HG03442 (cell line): ENCODE data around the gene DSCAM.
"Not testable (repeated sequence)": the region's sequence is repeated elsewhere in the genome, so short reads cannot be mapped to it uniquely, and the experiment has no call there.

Experiments
- ATAC-seq: cut with Tn5 transposase; IDR thresholded peaks from one replicate; pipeline ENCODE4 v1.9.1; 2021; ENCODE audit warnings: mild to moderate bottlenecking, moderate library complexity; ENCODE audit not compliant: unreplicated experiment

Gene DSCAM, protein sequence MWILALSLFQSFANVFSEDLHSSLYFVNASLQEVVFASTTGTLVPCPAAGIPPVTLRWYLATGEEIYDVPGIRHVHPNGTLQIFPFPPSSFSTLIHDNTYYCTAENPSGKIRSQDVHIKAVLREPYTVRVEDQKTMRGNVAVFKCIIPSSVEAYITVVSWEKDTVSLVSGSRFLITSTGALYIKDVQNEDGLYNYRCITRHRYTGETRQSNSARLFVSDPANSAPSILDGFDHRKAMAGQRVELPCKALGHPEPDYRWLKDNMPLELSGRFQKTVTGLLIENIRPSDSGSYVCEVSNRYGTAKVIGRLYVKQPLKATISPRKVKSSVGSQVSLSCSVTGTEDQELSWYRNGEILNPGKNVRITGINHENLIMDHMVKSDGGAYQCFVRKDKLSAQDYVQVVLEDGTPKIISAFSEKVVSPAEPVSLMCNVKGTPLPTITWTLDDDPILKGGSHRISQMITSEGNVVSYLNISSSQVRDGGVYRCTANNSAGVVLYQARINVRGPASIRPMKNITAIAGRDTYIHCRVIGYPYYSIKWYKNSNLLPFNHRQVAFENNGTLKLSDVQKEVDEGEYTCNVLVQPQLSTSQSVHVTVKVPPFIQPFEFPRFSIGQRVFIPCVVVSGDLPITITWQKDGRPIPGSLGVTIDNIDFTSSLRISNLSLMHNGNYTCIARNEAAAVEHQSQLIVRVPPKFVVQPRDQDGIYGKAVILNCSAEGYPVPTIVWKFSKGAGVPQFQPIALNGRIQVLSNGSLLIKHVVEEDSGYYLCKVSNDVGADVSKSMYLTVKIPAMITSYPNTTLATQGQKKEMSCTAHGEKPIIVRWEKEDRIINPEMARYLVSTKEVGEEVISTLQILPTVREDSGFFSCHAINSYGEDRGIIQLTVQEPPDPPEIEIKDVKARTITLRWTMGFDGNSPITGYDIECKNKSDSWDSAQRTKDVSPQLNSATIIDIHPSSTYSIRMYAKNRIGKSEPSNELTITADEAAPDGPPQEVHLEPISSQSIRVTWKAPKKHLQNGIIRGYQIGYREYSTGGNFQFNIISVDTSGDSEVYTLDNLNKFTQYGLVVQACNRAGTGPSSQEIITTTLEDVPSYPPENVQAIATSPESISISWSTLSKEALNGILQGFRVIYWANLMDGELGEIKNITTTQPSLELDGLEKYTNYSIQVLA (N-terminal part only)

DNA sequence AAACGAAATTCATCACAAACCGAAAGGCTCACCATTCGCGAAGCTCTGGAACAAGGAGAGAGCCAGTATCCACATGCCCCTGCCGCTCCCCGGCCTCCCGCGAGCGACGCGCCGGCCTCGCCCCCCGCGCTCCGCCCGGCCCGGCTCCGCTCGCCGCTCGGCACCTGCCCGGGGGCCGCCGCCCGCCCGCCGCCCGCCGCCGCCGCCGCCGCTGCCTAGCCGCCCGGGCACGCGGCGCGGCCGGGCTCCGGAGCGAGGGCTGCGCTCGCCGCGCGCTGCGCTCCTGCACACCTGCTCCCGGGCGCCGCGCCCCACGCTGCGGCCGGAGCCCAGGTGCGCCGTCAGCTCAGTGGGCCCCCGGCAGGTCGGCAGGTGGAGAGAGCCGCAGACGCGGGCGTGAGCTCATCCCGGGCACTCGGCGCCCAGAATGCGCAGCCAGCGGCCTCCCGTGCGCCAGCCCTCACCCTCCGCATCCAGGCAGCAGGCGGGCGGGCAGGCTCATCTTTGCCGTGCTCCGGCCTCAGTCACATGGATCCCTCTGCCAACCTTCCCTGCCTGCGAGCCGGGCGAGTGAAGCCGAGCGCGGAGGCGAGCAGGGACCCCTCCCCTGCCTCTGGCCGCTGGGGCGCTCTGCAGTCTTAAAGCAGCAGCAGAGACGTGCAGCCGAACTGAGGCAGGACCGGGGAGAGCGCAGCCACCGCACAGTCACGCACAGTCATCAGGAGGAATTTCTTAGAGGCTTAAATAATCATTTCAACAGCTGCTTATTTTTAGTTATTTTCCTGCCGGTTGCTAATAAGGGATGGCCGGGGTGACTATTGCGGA is at the start of gene DSCAM:
DSCAM (minus strand) TSS at position 572 of the 825 bp plus-strand sequence; CDS start at position 75, 497 bp downstream.
- ATAC-seq = no peak

DNA sequence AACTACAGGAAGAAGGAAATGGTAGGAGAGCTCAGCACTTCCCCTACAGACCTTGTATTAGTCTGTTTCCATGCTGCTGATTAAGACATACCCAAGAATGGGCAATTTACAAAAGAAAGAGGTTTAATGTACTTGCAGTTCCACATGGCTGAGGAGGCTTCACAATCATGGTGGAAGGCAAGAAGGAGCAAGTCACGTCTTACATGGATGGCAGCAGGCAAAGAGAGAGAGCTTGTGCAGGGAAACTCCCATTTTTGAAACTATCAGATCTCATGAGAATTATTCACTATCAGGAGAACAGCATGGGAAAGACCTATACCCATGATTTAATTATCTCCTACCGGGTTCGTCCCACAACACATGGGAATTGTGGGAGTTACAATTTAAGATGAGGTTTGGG is 48.7 kb upstream of the DSCAM start:
- not testable (repeated sequence) for ATAC-seq

DNA sequence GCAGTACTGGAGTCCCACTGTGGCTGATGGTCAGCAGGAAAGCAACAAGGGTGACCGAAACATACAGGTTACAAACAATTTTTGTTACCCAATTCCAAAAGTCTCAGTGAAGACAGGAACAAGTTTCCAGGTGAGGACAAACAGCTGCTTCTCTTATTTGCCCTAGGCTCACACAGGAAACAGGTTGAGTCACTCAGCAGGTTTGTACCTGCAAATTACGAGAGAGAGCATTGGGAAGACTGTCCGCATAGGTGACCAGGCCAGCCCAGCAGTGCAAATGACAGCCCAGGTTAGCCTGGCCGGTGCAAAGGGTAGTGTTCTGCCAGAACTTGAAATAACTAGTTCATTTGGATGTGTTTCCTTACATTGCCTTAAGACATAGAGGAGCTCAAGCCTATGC is 40.0 kb upstream of the DSCAM start:
- no peak for ATAC-seq

DNA sequence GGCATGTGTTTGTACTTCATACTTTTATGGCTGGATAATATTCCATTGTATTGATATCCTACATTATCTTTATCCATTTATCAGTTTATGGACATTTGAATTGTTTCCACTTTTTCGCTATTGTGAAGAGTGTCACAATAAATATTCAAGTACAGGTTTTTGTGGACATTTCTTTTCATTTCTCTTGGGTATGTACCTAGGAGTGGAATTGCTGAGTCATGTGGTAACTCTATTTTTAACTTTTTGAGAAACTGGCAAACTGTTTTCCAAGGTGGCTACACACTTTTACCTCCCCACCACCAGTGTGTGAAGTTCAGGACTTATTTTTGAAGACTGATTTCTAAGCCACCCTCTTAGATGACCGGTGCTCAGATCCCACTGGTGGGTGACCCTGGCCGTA is 39.0 kb upstream of the DSCAM start:
- no peak for ATAC-seq

DNA sequence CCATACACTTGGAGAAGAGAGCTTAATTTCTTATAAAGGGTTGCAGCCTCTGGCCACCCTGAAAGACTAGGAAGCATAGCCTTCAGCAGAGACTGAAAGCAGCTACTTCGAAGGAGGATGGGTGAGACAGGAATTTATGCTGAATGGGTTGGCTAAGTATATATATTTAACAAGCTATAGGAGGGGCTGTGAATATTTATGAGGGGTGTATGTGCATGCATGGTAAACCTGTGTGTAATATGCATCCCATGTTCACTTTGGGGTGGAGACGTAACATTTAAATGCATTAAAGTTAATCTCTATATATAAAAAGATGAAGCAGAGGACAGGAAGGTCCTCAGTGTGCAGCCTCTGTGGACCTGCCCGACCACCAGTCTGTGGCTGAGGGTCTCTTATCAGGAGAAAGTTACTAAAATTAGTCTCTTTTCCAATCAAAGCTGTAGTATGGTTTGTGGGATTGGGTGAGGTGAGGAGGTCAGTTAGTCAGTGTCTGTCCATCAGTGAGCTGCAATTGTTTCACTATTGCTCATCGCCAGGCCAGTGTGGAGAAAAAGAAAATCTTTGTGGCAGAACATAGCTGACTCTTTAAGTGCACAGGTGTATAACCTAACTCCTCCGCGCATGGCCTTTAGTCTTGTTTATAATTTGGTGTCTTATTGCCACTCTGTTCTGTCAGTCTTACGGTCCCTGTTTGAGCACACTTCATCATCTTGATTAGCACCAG is 35.4 kb upstream of the DSCAM start:
- ATAC-seq = no peak

DNA sequence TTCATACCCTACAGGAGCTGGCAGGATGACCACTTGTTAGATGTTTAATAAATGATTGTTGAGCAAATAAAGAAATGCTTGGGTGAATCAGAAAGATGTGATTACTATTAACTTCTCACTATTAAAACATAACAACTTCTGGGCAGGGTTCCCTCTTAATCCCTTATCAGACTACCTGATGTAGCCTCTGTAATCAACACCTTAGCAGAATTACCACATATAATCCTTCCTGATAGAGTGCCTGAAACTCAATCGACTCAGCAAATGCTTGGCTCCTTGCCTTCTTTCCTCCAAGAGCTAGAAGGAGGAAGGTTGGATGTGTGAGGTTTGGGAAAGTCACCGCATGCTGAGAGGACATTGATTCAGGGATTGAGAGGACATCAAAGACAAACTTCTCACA is 34.8 kb upstream of the DSCAM start:
- ATAC-seq = no peak

DNA sequence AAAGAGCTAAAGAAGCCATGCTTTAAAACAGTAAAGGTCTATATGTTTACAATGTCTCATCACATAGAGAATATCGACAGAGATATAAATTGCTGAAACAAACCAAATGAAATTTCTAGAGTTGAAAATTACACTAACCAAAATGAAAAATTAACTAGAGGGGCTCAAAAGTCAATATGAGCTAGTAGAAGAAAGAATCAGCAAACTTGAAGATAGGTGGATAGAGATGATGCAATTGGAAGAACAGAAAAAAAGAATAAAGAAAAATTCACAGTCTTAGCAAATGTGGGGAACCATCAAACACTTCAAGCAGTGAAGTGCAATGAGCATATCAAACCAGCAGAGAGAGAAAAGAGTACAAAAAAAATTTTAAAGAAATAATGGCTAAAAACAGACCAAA is 24.1 kb upstream of the DSCAM start:
- ATAC-seq = no peak

DNA sequence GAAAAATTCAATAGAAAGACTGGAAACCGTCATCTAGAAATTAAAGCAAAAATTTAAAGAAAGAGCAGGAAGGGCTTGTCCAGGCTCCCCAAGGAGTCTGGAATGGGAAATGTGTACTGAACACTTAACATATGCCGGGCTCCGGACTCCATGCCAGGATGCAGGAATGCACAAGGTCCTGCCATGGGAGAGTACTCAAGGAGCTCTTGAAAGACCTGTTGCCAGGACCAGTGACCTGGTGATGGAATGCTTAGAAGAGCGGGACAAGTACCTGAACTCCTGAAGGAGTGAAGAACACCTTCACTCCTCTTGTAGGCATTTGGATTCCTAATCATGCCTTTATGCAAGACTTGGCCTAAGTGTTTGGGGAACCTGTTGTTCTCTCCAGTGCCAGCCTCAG is 16.9 kb upstream of the DSCAM start:
- no peak for ATAC-seq

DNA sequence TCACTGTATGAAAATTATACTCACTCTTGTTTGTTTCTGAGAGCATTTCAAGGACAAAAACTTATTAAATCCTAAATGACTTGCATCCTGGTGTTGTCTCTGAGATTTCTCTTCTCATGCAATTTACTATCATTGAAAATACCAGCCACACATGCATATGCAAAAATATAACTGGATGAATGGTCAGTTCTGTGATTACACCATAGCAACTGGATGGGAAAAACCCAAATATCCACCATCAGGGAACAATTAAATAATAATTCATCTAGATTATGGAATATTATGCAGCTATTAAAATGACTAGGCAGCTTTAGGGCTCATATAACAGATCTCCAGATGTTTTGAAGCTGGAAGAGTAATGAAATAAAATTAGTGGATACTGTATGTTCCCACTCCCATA is 11.6 kb upstream of the DSCAM start:
- no peak for ATAC-seq

DNA sequence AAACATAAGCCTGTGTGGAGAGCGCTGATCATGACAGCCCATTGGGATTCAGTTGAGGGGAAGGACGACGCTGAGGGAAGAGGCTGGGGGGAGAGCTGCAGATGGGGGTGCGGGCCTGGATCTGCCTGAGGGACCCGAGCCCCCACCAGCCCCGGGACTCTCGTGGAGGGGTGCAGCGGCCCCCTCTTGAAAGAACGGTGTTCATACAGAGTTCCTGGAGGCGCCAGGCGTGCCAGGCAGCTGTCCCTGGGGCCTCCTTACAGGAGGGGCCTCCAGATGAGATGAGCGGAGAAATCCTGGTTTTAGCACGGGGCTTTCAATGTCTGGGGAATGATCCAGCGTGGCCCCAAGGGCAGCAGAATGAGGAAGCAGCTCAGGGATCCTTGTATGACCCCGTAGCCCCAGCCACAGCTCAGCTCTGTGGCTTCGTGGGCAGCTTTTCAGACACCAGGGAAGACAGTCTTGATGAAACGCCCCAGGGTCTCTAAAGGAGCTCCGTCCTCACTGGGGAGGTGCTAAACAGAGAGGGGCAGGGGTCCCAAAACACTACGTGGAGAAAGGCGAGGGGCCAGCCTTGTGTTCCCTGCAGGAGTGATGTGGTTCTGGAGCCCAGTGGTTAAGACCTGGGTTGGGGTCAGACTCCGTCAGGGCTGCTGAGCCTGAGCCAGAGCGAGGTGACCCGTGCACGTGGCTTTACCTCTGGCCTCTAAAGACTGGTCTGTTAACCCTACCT is 7.2 kb upstream of the DSCAM start:
- ATAC-seq = no peak

DNA sequence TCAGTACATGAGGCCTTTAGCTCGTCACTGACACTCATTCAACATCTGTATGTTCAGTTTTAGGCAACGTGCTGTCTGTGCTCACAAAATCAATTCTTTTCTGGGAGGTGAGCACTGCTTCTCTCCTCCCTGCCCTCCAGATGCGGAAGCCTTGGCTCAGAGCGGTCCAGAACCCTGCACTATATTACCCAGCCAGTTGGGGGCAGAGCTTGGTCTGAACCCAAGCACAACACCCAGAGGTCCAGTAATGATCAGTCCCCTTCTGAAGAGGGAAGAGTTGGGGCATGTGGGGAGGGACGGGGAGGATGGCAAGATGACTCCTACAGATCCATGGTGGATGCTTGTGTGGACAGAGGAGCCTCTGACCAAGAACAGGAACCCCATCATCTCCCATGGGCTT is 5.6 kb upstream of the DSCAM start:
- no peak for ATAC-seq

DNA sequence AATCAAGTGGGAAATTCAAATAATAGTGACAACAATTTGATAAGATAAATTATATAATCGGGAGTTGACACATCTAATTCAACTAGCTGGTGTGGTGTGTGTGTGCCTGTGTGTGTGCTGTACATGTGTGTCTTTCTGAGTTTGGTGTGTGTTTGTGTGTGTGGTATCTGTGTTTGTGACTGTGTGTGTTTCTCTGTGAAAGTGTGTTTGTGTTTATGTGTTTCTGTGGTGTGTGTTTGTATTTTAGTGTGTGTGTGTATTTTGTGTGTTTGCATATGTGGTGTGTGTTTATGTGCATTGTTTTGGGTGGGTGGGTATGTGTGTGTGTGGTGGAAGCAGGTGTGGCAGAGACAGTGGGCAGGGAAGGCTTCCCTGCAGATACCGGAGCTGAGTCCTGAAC is 4.8 kb upstream of the DSCAM start:
- no peak for ATAC-seq

DNA sequence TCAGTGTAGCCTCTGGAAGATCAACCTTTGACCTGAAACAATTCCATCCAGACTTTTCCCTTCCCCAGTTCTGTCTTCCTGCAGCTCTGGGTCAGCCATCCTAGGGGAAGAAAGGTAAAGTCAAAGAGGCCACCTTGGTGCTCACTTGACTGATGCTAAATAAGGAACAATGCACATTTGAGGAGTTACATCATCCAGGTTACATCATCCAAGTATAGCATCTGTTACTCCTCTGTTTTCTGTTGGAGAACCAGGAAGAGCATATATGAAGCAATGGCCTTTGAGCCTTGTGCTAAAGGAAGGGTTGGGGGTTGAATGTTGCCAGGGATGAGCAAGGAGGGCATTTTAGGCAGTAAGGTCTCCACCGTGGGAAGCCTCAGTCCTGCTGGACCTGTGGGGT is 3.1 kb upstream of the DSCAM start:
- ATAC-seq = no peak

DNA sequence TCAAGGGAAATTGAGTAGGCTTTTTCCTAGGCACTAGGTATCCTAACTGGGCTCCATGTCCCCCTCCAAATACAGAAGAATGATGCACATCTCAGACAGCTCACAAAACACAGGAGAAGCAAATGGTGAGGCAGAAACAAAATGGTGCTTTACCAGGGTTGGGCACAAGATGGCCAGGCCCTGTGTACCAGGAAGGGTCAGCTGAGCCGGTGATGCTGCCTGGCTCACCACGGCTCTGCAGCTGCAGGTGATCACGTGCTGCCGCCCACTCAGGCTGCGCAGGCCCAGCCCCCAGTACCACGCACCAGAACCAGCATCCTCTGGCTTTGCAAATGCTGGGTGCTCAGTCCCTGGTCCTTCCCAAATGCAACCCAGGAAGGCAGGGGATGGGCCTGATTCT is 993 bp upstream of the DSCAM start:
- ATAC-seq = no peak

DNA sequence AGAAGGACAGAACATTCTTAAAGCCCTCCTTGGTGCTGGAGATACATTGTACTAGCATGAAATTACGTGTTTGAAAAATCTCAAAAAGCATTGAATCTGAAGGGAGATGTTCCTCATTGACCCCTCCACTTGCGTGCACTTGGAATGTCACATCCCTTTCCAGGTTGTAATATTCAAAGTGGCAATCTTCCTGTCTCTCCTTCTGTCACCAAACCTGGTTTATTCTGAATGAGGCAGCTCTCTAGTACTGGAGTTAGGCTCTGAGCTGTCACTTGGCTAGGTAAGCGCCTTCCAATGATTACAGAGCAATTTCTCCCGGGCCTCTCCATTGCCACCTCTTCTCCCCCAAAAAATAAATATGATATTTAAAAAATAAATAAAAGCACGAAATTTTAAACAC is 855 bp downstream of the DSCAM start:
- no peak for ATAC-seq

DNA sequence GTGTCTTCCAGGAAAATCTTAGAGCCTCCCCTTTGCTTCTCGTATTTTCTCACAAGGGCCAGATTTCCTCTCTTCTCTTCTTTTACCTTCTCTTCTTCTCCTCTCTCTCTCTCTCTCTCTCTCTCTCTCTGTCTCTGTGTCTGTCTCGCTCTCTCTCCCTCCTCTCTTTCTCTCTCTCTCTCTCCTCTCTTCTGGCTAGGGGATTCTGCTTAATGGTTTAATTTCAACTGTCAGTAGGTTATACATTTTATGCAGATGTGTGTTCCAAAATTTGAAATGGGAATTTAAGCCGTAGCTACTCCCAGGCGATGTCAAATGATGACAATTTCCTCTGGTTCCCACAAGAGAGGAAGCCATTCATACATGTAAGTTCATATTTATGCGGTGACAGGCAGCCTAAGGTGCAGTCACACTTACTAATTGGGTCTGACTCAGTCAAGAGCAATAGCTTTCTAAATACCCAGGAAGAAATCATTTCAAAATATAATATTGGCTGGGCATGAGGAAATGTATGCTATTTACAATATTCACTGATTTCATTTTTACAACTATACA is 1.4 kb downstream of the DSCAM start:
- ATAC-seq = no peak

DNA sequence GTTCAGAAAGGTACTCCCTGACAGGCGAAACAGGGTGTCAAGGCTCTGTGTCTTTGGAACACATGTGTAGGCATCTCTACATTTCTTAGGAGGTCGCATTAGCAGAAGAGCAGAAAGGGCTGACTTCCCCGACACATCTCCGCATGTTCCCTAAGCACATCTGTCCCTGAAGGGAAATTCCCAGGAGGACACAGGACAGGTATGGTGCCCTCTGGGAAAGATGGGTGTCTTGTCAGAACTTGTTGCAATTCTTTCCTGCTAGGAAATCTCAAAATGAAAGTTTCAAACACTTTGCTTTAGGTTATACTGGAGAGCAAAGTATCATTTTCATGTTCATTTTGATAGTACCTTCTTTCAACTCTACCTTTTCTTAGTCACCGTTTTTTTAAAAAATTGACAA is 2.0 kb downstream of the DSCAM start:
- ATAC-seq = no peak

DNA sequence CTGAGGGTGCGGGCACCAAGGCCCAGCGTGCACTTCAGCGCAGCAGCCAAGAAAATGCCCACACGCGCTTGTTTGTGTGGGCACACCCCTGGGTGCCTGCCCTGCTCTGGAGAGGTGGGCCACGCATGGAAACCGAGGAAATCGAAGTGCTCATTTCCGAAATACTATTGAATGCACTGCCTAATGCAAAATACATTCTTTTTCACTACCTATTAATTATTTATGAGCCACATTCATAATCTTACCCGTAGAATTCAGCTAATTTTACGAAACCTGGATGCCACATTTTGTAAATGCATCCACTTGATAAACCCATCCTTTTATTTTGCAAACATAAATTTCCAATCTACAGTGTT is 4.8 kb downstream of the DSCAM start:
- ATAC-seq = no peak

DNA sequence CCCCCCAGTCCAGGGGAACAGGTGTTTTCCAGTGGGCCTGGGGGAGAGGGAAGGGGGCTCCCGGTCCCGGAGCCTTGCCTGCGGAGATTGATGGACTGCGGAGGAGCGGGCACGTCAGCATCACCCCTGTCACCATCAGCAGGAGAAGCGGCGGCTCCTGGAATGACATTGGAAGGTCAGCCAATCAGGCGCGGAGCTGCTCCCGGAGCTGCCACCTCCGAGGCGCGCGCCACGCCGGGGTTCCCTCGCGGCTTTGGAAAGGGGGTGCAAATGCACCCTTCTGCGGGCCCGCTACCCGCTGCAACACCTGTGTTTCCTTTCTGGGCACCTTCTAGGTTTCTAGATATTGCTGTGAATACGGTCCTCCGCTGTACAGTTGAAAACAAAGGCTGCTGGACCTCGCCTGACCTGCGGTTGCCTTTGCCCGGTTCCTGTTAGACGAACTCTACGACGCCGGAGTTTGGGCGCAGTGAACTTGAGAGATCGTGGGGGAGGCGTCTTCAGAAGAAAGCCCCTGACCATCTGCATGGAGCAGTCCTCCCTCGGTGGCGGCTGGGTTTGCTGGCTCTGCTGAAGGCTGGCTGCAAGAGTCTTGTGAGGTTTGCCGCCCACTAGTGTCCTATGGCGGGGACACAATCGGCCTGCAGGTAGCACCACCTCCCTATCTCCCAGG is 5.3 kb downstream of the DSCAM start:
- no peak for ATAC-seq
